Measurements from ENCODE around the gene RALGPS1. TPM values are rescaled to one million over a fixed set of nuclear protein-coding genes. Genes with fewer than 3 reads are reported as not detected.

Gene RALGPS1
- total and polyA plus RNA-seq, 2 of the 8 experiments (the other 6 are each of a cell fraction or from before 2014, with no cell fraction given) = 20.0 to 23.5 TPM

GRCh38 chr9:127223810-127224177 is 309.2 kb downstream of the RALGPS1 start:
- Histone ChIP-seq H3K9ac (replicated peaks in 1 of 4; ENCODE audit: extremely low read depth in 1 of 4, low read depth in 3 of 4, low read length in 3 of 4) (peak overlapping the region in 1 of 4 experiments; percentile 16; a peak in 2 of 7 replicates), H2AFZ (ENCODE audit: low read length) (peak overlapping the region; percentile 49; the same call in 1 of the 2 replicates), H3K79me2 (ENCODE audit: control insufficient read depth in 1 of 2, insufficient read depth in 2 of 2, low read length in 2 of 2) (no peaks in the 10 kb centered on the region), H3K27me3 (replicated peaks in 1 of 4; ENCODE audit: control insufficient read depth in 3 of 4, extremely low read depth in 1 of 4, insufficient read depth in 3 of 4, low read length in 3 of 4) (peaks cover 2 to 15% (median 13%) of the 10 kb centered on the region in 4 experiments; a peak in 6 of 7 replicates), H2BK5ac (ENCODE audit: low read depth, low read length) (no peak overlapping the region), H3K27ac (ENCODE audit: low read depth, low read length) (no peak overlapping the region), H2BK15ac (ENCODE audit: low read length) (no peak overlapping the region), H2AK5ac (ENCODE audit: low read depth, low read length) (no peak overlapping the region), H4K8ac (ENCODE audit: extremely low read depth, insufficient read depth, low read length) (no peak overlapping the region), H3K14ac (ENCODE audit: insufficient read length) (no peak overlapping the region), H3K79me1 (ENCODE audit: low read depth, low read length) (no peaks in the 10 kb centered on the region), H4K20me1 (replicated peaks in 1 of 2; ENCODE audit: control insufficient read depth in 1 of 2, insufficient read depth in 2 of 2, low read length in 2 of 2) (peaks cover 2 to 7% of the 10 kb centered on the region in 2 experiments), H2BK20ac (ENCODE audit: low read length) (no peak overlapping the region), H3K18ac (ENCODE audit: extremely low read depth, low read length) (peak overlapping the region; percentile 27), H3K4me1 (replicated peaks in 1 of 4; ENCODE audit: control insufficient read depth in 3 of 4, insufficient read depth in 4 of 4, low read length in 3 of 4) (peaks cover 0 to 13% (median 8%) of the 10 kb centered on the region in 4 experiments; a peak in 5 of 7 replicates), H3K9me3 (ENCODE audit: insufficient read depth in 2 of 2, low read depth in 1 of 2, low read length in 1 of 2) (no peaks in the 10 kb centered on the region), H2BK12ac (ENCODE audit: low read depth, low read length) (no peak overlapping the region), H3K36me3 (ENCODE audit: control insufficient read depth in 2 of 4, insufficient read depth in 4 of 4, low read length in 3 of 4) (no peaks in the 10 kb centered on the region), H4K91ac (replicated peaks; ENCODE audit: insufficient read length, low read length) (no peak overlapping the region), H3K23me2 (ENCODE audit: low read depth, low read length) (peaks cover 13% of the 10 kb centered on the region), H3K56ac (replicated peaks; ENCODE audit: insufficient read length, low read depth, low read length) (no peak overlapping the region), H2BK120ac (replicated peaks; ENCODE audit: low read depth, low read length) (no peak overlapping the region), H3K23ac (ENCODE audit: insufficient read length) (no peak overlapping the region), H4K5ac (ENCODE audit: insufficient read length, low read depth, low read length) (no peak overlapping the region), H3K4me3 (ENCODE audit: extremely low read depth in 1 of 4, insufficient read depth in 2 of 4, low read depth in 3 of 4, low read length in 4 of 4) (peak overlapping the region; percentile 38 to 80 (median 54)), H3K4me2 (ENCODE audit: insufficient read depth in 1 of 2, low read depth in 2 of 2, low read length in 2 of 2) (peak overlapping the region; percentile 92 to 98), H3K4ac (replicated peaks; ENCODE audit: insufficient read length, low read depth, low read length) (no peak overlapping the region)
- ChIA-PET POLR2A (ENCODE audit: partially characterized antibody) (interaction anchor here (1.0 to 2.3 kb wide), 9 partner anchors 9 to 227 kb away, joined by 3 to 12 read pairs (median 3); partner anchors contain the start of genes LRSAM1, RPL12 and SLC2A8), CTCF (ENCODE audit: partially characterized antibody) (interaction anchor here (0.9 to 3.7 kb wide), 14 partner anchors 9 to 316 kb away, joined by 3 to 16 read pairs (median 5); partner anchors contain the start of gene SLC2A8)
- DNase-seq (ENCODE audit: low read depth in 1 of 2, low spot score in 2 of 2) = no peak
- TF ChIP-seq FOSL1 (IDR thresholded peaks at IDR 0.05; ENCODE audit: insufficient read depth, low read depth, low read length) (no peak), TEAD4 (IDR thresholded peaks at IDR 0.05; ENCODE audit: low read depth, low read length) (no peak), CTCF (IDR thresholded peaks at IDR 0.05; ENCODE audit: control extremely low read depth in 1 of 3, insufficient read depth in 1 of 3, low read depth in 1 of 3, low read length in 3 of 3) (peak; percentile 25 to 67 (median 53)), RAD21 (IDR thresholded peaks at IDR 0.05 in 1 of 2, conservative IDR thresholded peaks at IDR 0.05 in 1 of 2; ENCODE audit: low read depth in 2 of 2, low read length in 2 of 2) (peak in 1 of 2 experiments; percentile 10; a peak in 3 of 4 replicates)
- no peak for FAIRE-seq
- WGBS, 2 experiments (ENCODE audit: extremely low coverage in 1 of 2, insufficient coverage in 1 of 2, insufficient read length in 1 of 2, insufficient replicate concordance in 2 of 2, low coverage in 1 of 2, low lambda C conversion rate in 2 of 2, missing lambda C conversion rate in 1 of 2) = 29% methylated on average over 8 of the region's 8 CpGs; no CpG with 5 or more reads in 1 of the 2 experiments

Measured in H1 (cell line).